Middle frontal gyrus (tissue), 1 donor: ENCODE data around the gene DEFB108B.
A peak's percentile ranks its signal among the peaks of the same experiment; 100 is the strongest.
"Not testable (repeated sequence)": the region's sequence is repeated elsewhere in the genome, so short reads cannot be mapped to it uniquely, and the experiment has no call there.

Experiments
- DNase-seq: peaks from one replicate; pipeline ENCODE4 v3.0.0-alpha.2; 2015; ENCODE audit warnings: low spot score; ENCODE audit errors: extremely low spot score

Gene DEFB108B

DNA sequence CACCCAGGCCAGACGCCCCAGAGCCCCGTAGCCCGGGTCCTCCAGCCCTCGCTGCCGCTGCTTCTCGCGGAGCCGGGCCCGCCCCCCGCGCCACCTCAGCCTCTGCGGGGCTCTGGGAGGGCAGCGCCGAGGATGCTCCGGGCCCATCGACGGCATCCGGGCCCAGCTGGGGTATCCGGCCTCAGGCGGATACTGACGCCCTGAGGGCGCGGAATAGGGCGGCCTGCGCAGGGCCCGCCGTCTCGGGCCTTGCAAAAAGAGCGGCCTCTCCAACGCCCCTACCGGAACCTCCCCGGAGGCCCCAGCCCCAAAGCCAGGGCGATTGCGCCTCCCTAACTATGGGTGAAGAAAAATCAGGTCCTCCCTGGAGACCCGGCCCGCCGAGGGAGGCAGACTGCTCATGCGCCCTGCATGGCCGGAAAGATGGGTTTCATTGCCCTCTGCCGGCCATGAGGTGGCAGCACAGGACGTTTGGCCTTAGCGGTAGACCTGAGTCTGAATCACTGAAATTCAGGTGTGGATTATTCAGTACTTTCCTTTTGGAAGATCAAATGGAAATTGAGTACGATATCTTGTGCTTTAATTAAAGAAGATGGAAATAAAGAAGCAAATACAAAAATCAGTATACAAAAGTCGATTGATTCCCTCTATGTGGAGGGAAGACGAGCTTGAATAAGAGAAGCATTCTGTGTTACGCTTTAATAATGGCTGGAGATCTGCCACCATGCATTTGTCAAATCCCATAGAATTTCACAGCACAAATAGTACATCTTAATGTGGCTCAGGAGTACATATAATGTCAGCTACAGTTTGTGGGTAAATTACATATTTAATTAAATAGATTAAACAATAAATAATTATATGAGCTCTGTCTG lies 19.3 kb upstream of the DEFB108B start:
- peak; percentile 53 for DNase-seq

DNA sequence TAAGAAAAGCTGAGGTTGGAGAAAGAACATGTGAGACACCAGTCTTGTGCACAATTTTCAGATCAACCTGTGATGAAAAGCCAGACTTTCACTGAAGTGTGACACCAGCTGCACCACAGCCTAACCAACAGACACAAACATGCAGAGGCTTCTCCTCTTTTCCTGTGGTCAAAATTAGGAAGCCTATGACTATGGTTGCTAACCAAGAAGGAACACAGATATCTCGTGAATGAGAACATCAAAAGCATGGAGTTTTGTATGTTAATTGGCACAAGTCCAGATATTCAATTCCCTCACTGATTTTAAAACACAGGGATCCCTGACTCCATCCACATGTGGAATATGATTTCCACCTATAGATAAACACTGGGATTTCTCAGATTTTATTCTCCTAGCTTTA lies 11.5 kb upstream of the DEFB108B start:
- not testable (repeated sequence) for DNase-seq

DNA sequence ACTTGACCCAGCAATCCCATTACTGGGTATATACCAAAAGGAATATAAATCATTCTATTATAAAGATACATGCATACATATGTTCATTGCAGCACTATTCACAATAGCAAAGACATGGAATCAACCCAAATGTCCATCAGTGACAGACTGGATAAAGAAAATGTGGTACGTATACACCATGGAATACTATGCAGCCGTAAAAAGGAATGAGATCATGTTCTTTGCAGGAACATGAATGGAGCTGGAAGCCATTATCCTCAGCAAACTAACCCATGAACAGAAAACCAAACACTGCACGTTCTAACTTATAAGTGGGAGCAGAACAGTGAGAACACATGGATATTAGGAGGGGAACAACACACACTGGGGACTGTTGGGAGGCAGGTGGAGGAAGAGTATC lies 3.8 kb upstream of the DEFB108B start:
- DNase-seq = not testable (repeated sequence)

DNA sequence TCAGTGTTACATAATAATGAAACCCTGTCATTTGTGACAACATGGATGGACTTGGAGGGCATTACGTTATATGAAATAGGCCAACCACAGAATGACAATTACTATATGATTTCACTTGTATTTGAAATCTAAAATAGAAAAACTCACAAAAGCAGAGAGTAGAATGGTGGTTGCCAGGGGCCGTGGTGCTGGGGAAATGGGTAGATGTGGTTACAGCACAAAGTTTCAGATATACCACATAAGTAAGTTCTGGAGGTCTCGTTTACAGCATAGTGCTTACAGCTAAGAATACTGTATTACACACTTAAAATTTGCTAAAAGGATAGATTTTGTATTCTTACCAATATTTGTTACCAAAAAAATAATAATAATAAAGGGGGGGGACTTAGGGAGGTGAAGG lies 3.3 kb upstream of the DEFB108B start:
- DNase-seq = not testable (repeated sequence)

DNA sequence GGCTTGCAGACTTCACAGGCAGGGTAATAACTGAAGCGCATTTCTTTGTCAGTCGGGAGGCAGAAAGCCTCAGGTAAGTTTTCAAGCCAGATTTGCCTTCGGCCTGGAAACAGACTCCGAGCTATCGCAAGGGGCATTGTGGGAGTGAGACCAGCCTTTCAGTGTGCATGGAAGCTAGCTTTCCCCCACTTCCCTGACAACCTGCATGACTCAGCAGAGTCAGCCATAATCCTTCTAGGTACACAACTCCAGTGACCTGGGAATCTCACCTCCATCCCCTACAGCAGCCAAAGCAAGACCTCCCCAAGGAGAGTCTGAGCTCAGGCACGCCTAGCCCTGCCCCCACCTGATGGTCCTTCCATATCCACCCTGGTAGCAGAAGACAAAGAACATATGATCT lies 9.7 kb downstream of the DEFB108B start:
- DNase-seq = not testable (repeated sequence)

DNA sequence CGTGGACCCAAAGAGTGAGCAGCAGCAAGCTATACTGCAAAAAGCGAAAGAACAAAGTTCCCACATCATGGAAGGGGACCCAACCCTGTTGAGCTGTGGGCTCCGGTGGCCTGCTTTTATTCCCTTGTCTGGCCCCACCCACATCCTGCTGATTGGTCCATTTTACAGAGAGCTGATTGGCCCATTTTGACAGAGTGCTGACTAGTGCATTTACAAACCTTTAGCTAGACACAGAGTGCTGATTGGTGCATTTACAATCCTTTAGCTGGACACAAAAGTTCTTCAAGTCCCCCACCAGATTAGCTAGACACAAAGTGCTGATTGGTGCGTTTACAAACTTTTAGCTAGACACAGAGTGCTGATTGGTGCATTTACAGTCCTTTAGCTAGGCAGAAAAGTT lies 10.4 kb downstream of the DEFB108B start:
- DNase-seq = not testable (repeated sequence)

DNA sequence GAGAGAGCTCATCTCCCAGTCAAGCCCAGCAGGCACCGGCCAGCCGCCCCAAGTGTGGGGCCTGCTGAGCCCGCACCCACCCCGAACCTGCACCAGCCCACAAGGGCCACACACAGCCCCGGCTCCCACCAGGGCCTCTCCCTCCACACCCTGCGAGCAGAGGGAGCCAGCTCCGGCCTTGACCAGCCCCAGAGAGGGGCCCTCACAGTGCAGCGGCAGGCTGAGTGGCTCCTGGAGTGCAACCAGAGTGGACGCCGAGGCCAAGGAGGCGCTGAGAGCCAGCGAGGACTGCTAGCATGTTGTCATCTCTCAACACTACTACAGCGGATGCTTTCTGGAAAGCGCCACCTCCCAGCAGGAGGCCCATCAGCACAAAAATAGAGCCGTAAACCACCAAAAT lies 10.9 kb downstream of the DEFB108B start:
- DNase-seq = no peak

DNA sequence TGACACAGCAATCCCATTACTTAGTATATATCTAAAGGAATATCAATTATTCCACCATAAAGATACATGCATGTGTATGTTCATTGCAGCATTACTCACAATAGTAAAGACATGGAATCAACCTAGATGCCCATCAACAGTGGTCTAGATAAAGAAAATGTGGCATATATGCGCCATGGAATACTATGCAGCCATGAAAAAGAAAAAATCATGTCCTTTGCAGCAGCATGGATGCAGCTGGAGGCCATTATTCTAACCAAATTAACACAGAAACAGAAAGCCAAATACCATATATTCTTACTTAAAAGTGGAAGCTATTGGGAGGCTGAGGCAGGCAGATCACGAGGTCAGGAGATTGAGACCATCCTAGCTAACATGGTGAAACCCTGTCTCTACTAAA lies 20.9 kb downstream of the DEFB108B start:
- DNase-seq = not testable (repeated sequence)

DNA sequence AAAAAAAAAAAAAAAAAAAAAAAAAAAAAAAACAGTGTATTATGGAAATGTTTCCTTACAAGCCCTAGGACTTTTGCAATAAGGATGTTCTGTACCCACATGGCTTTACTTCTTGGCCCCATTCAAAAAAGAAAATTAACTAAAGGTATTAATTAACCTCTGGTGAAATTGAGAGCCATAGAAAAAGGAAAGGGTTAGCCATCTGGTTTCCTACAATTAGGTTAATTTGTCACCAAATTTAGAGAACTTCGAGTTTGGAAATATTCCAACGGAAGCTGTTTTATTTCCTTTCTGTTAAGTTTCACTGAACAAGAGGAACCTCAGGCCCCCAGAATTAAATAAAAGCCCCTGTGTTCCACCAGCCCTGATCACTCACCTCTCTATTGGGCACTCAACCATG lies 22.9 kb downstream of the DEFB108B start:
- not testable (repeated sequence) for DNase-seq

DNA sequence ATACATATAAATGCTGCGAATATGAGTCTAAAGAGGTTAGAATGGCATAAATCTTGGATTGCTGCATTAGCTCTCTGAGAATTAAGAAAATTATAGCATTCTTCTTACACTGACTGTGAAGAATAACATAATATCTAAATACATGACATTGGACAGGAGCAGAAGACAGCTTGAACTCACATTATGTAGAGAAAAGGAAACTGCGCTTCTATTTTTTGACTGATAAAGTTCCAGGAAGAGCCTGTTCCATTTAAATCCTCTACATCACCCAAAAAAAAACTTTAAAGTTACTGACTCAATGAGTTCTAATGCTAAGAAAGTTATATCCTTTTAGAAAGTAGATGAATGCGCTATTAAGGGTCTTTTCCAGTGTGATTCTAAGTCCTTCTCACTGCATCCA lies 27.8 kb downstream of the DEFB108B start:
- not testable (repeated sequence) for DNase-seq

DNA sequence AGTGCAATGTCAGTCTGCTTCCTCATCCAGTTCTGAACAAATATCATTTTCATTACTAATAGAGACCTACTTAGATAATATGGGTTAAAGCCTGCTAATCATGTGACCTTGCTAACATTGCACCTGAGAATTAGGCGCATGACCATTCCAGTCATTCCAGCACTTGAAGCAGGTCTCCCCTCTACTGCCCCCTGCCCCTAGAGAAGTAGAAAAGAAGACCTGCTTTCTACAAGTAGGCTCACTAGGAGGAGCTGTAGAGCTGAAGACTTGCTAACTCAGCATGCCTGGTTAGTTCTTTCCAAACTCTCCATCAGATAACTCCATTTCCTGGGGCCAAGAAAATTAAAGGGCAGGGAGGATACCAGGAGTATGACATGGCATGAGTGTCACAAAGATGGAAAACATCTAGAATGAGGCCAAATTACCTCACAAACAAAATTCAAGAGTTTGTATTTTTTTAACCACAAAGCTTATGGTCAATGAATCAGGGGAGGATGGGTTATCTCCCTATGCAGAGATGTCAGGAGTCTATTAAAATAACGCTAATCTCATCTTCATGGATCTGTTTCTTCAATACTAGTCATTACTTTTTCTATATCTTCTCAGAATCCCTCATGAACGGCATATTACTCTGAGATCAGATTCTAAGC lies 31.1 kb downstream of the DEFB108B start:
- not testable (repeated sequence) for DNase-seq

DNA sequence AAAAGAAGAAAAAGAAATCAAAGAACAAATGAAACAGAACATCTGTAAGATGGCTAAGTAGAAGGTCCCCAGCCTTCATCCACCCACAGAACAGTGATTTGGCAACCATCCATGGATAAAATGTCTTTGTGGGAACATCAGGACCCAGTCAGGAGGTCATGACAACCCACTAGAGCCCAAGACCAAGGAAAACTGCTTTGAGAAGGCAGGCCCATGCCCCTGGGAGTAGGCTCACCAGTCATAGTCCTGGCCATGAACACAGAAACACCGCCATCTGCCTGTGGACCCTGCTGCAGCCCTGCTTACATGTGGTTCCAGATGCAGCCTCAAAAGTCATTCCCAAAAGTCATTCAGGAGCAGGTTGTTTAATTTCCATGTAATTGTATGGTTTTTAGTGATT lies 34.2 kb downstream of the DEFB108B start:
- not testable (repeated sequence) for DNase-seq

DNA sequence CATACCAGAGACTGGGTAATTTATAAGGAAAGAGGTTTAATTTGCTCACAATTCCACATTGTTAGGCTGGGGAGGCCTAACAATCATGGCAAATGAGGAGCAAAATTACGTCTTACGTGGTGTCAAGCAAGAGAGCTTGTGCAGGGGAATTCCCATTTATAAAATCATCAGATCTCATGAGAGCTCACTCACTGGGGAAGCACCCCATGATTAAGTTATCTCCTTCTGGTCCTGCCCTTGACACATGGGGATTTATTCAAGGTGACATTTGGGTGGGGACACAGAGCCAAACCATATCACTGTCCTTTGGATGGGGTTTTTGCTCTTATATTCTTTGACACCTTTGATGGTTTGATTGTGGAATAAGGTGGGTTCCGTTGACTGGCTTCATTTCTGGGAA lies 36.9 kb downstream of the DEFB108B start:
- DNase-seq = not testable (repeated sequence)

DNA sequence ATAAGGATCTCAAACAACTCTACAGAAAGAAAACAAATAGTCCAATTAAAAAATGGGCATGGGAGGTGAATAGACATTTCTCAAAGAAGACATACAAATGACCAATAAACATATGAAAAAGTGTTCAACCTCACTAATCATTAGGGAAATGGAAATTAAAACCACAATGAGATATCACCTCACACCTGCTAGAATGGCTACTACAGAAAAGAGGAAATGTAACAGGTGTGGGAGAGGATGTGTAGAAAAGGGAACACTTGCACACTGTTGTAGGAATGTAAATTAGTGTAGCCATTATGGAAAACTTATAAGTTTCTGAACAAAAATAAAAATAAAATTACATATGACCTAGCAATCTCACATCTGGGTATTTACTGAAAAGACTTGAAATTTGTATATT lies 37.7 kb downstream of the DEFB108B start:
- DNase-seq = not testable (repeated sequence)

DNA sequence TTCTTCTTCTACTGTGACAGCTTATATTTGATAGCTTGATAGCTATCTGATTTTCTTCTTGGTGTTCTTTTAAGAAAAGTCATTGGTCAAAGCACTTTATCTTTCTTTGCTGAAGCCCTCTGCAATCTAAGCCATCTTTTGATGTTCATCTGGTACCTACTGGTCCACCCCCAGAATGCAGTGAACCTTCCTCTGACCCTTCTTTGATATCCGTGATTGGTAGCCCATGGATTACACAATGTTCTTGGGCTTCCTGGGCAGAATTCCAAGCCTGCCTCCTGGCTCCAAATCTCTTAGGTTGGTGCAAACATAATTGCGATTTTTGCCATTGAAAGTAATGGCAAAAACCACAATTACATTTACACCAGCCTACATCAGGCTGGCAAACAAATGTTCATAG lies 43.3 kb downstream of the DEFB108B start:
- DNase-seq = not testable (repeated sequence)

DNA sequence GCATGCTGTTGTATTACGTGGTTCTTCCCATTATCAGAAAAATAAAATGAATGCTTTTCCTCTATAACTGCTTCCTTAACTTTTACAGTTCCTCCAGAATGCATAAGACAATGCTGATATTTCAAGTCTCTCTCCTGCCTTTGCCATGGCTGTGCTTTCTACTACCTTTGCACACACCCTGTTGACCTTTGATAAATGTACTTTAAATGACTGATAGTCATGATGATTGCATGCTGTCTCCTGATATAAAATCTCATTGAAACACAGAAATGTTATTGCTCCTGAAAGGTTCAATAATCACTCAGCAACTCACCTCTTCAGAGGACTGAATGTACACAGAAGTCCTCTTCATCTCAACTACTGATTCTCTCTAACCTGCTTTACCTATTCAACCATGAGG lies 45.1 kb downstream of the DEFB108B start, which contains the start of gene DEFB131B:
Gene DEFB131B (plus strand): TSS at position 395 of the 400 bp plus-strand sequence. CDS start 0 bp downstream, at position 395.
- not testable (repeated sequence) for DNase-seq

DNA sequence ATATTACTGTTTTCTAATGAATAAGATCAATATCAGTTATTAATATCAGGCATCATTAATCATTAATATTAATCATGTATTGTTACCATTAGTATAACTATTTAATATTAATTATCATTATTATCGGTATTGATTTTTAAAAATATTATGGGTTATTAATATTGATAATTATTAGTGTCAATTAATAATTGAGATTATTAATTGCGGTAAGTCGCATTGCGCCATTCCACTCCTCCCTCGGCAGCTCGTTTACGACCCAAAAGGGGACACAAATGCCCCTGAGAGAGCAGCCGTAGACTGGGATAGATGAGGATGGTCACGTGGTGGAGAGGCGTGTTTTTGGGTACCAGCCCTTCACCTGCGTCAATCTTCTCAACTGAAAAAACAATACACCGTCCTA lies 52.8 kb downstream of the DEFB108B start:
- DNase-seq = not testable (repeated sequence)
